ENCODE results near the gene PIK3AP1.

GRCh38 chr10:96685306-96685705 lies 35.0 kb downstream of the PIK3AP1 start:
- TF ChIP-seq CTCF (IDR thresholded peaks at IDR 0.05; ENCODE audit: insufficient read depth, low read length, poor library complexity, severe bottlenecking) (no peak), EZH2phosphoT487 (conservative IDR thresholded peaks at IDR 0.05; ENCODE audit: low read length) (no peak)
